Esophagus squamous epithelium (tissue), 4 donors: Measurements from ENCODE around the gene FOSL2.

Experiments used
- CTCF ChIP-seq, 6 experiments: fragments of 450-650 bp in 4 of 6; fragments of 200-600 bp in 2 of 6; sonication (generic) in 2 of 6; IDR thresholded peaks; one replicate each; pipeline ENCODE4 v1.5.1; 2016 to 2019; ENCODE audit warnings: antibody characterized with exemption in 6 of 6, mild to moderate bottlenecking in 4 of 6, moderate library complexity in 4 of 6
- POLR2A ChIP-seq, 4 donors: fragments of 450-650 bp; IDR thresholded peaks; one replicate each; pipeline ENCODE4 v1.6.1; 2017; ENCODE audit warnings: antibody characterized with exemption in 4 of 4, mild to moderate bottlenecking in 4 of 4, moderate library complexity in 3 of 4

GRCh38 chr2:28373854-28374253 lies 18.8 kb upstream of the FOSL2 start:
- TF ChIP-seq CTCF (IDR thresholded peaks at IDR 0.05) = no peak
- no peak for TF ChIP-seq POLR2A (IDR thresholded peaks at IDR 0.05)
